SK-N-SH treated with all-trans-retinoic acid at 6 μM for 48 hours (cell line): ENCODE data around the gene CKLF.

Source experiments
- ARNTL ChIP-seq: fragments of 450-650 bp; formaldehyde crosslinking; IDR thresholded peaks from 2 replicates; pipeline ENCODE4 v1.5.0; 2020; ENCODE audit warnings: low read depth, mild to moderate bottlenecking, moderate library complexity, borderline replicate concordance
- BACH2 ChIP-seq: fragments of 250-450 bp; sonication (Bioruptor Pico); IDR thresholded peaks from 2 replicates; pipeline ENCODE4 v1.9.0; 2021; ENCODE audit warnings: mild to moderate bottlenecking, borderline replicate concordance
- PPARA ChIP-seq: fragments of 250-450 bp; sonication (Bioruptor Pico); IDR thresholded peaks from 2 replicates; pipeline ENCODE4 v1.5.0; 2020; ENCODE audit warnings: mild to moderate bottlenecking, borderline replicate concordance
- SNAI2 ChIP-seq: fragments of 250-450 bp; sonication (Bioruptor Pico); IDR thresholded peaks from 2 replicates; pipeline ENCODE4 v1.5.0; 2020; ENCODE audit warnings: mild to moderate bottlenecking, moderate library complexity
- TCF4 ChIP-seq: fragments of 250-450 bp; sonication (Bioruptor Pico); IDR thresholded peaks from 2 replicates; pipeline ENCODE4 v1.8.0; 2021; ENCODE audit warnings: mild to moderate bottlenecking, moderate library complexity, borderline replicate concordance
- TOX ChIP-seq: fragments of 250-450 bp; sonication (Bioruptor Pico); IDR thresholded peaks from 2 replicates; pipeline ENCODE4 v1.8.0; 2021; ENCODE audit warnings: mild to moderate bottlenecking, moderate library complexity, borderline replicate concordance
- ZC3H10 ChIP-seq: fragments of 250-450 bp; sonication (Bioruptor Pico); IDR thresholded peaks from 2 replicates; pipeline ENCODE4 v1.5.1; 2021; ENCODE audit warnings: mild to moderate bottlenecking, moderate library complexity
- ZFP3 ChIP-seq: fragments of 250-450 bp; sonication (Bioruptor Pico); IDR thresholded peaks from 2 replicates; pipeline ENCODE4 v1.5.0; 2020; ENCODE audit warnings: mild to moderate bottlenecking, moderate library complexity
- ZFP30 ChIP-seq: fragments of 450-650 bp; formaldehyde crosslinking; IDR thresholded peaks from 2 replicates; pipeline ENCODE4 v1.5.0; 2022; ENCODE audit warnings: mild to moderate bottlenecking, moderate library complexity
- ZNF70 ChIP-seq: fragments of 450-650 bp; formaldehyde crosslinking; IDR thresholded peaks from 2 replicates; pipeline ENCODE4 v1.5.0; 2020; ENCODE audit warnings: mild to moderate bottlenecking, moderate library complexity
- ZNF8 ChIP-seq: fragments of 450-650 bp; formaldehyde crosslinking; IDR thresholded peaks from 2 replicates; pipeline ENCODE4 v1.5.0; 2020; ENCODE audit warnings: mild to moderate bottlenecking, moderate library complexity
- TF ChIP-seq, protein P1 (sequence below): fragments of 250-450 bp; sonication (Bioruptor Pico); IDR thresholded peaks from 2 replicates; pipeline ENCODE4 v1.8.0; 2020; ENCODE audit warnings: mild to moderate bottlenecking, moderate library complexity, borderline replicate concordance
- TF ChIP-seq, protein P2 (sequence below): fragments of 250-450 bp; sonication (Bioruptor Pico); IDR thresholded peaks from 2 replicates; pipeline ENCODE4 v1.5.1; 2021; ENCODE audit warnings: mild to moderate bottlenecking, moderate library complexity
- TF ChIP-seq, protein P3 (sequence below): fragments of 250-450 bp; sonication (Bioruptor Pico); IDR thresholded peaks from 2 replicates; pipeline ENCODE4 v1.8.0; 2021; ENCODE audit warnings: low read depth, mild to moderate bottlenecking, moderate library complexity, borderline replicate concordance

DNA sequence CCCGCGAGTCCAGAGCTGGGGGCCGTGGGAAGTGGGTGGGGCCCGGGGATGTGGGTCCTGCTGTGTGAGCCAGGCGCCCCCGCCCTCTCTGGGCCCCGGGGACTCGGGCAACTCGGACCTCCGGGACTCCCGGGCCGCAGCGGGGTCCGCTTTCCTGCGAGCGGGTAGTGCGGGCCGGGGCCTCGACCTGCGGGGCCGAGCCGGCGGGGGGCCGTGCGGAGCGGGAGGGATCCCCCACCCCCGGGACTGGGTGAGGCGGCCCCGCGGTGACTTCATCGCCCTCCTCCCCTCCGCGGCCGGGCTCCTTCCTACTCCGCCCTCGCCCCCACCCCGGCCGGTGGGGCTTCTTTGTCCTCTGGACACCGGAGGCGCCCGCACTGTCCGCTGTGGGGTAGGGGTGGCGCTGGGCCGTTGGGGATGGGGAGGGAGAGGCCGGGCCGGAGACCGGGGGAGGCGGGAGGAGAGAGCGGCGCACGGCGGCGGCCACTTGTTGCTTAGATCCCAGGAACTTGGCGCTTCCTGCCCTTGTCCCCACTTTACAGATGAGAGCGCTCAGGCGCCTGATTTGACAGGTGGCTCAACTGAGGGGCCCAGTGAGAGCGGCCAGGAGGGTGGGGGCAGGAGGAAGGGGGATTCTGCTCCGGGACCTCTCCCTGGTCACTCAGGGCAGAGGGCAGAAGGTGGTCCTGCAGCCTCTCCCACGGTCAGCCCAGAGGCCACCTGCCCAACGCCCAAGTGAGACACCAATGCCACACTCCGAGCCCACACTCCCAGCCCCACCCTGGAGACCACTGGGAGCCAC lies 53.0 kb downstream of the CKLF start:
- TF ChIP-seq, protein P1, sequence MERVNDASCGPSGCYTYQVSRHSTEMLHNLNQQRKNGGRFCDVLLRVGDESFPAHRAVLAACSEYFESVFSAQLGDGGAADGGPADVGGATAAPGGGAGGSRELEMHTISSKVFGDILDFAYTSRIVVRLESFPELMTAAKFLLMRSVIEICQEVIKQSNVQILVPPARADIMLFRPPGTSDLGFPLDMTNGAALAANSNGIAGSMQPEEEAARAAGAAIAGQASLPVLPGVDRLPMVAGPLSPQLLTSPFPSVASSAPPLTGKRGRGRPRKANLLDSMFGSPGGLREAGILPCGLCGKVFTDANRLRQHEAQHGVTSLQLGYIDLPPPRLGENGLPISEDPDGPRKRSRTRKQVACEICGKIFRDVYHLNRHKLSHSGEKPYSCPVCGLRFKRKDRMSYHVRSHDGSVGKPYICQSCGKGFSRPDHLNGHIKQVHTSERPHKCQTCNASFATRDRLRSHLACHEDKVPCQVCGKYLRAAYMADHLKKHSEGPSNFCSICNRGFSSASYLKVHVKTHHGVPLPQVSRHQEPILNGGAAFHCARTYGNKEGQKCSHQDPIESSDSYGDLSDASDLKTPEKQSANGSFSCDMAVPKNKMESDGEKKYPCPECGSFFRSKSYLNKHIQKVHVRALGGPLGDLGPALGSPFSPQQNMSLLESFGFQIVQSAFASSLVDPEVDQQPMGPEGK (CRISPR knock-in tag) = no peak
- TF ChIP-seq BACH2 (CRISPR knock-in tag) (no peak), PPARA (CRISPR knock-in tag) (no peak), ZFP30 (CRISPR knock-in tag) (no peak), TOX (CRISPR knock-in tag) (no peak), ZFP3 (no peak), ZNF70 (CRISPR knock-in tag) (no peak), SNAI2 (CRISPR knock-in tag) (no peak), TCF4 (CRISPR knock-in tag) (no peak), ZC3H10 (CRISPR knock-in tag) (no peak), ZNF8 (CRISPR knock-in tag) (no peak), ARNTL (CRISPR knock-in tag) (no peak)
- TF ChIP-seq, protein P2, sequence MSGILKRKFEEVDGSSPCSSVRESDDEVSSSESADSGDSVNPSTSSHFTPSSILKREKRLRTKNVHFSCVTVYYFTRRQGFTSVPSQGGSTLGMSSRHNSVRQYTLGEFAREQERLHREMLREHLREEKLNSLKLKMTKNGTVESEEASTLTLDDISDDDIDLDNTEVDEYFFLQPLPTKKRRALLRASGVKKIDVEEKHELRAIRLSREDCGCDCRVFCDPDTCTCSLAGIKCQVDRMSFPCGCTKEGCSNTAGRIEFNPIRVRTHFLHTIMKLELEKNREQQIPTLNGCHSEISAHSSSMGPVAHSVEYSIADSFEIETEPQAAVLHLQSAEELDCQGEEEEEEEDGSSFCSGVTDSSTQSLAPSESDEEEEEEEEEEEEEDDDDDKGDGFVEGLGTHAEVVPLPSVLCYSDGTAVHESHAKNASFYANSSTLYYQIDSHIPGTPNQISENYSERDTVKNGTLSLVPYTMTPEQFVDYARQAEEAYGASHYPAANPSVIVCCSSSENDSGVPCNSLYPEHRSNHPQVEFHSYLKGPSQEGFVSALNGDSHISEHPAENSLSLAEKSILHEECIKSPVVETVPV (CRISPR knock-in tag) = no peak
- TF ChIP-seq, protein P3, sequence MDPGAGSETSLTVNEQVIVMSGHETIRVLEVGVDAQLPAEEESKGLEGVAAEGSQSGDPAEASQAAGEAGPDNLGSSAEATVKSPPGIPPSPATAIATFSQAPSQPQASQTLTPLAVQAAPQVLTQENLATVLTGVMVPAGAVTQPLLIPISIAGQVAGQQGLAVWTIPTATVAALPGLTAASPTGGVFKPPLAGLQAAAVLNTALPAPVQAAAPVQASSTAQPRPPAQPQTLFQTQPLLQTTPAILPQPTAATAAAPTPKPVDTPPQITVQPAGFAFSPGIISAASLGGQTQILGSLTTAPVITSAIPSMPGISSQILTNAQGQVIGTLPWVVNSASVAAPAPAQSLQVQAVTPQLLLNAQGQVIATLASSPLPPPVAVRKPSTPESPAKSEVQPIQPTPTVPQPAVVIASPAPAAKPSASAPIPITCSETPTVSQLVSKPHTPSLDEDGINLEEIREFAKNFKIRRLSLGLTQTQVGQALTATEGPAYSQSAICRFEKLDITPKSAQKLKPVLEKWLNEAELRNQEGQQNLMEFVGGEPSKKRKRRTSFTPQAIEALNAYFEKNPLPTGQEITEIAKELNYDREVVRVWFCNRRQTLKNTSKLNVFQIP (CRISPR knock-in tag) = no peak
